Right renal cortex interstitium (tissue), 3 donors: Measurements from ENCODE around the gene GPR141. TPM values are rescaled to one million over a fixed set of nuclear protein-coding genes. Genes with fewer than 3 reads are reported as not detected.

ENCODE experiments used
- DNase-seq, 3 donors: peaks; one replicate each; pipeline ENCODE4 v3.0.0-alpha.2; 2013; ENCODE audit warnings: low read depth in 3 of 3, low spot score in 2 of 3
- polyA plus RNA-seq, 3 donors: library from polyadenylated mRNA; unstranded; fragments of 120-200 nt; gene quantifications; one replicate each; pipeline ENCODE4 v1.2.1, GENCODE V29; 2013; ENCODE audit not compliant: insufficient read length in 3 of 3

The GPR141 gene
- polyA plus RNA-seq, 3 donors = 0.19 to 0.44 (median 0.42) TPM

- DNase-seq = no peak
Observed at GRCh38 chr7:37775921-37776320, 92.4 kb downstream of the GPR141 start.

- no peak for DNase-seq
Observed at GRCh38 chr7:37781156-37781555, 97.6 kb downstream of the GPR141 start.

GRCh38 chr7:37782166-37782565 is 98.6 kb downstream of the GPR141 start:
- no peak for DNase-seq

GRCh38 chr7:37784015-37784414 is 100.4 kb downstream of the GPR141 start:
- no peak for DNase-seq

- no peak for DNase-seq
Observed at GRCh38 chr7:37786741-37787569, 103.4 kb downstream of the GPR141 start.

Other genes with a start within 250 kb of the GPR141 start
- gene ELMO1, start 234.9 kb upstream of the GPR141 start, polyA plus RNA-seq = 10 to 100 TPM; 11.0 to 14.4 (median 13.3) TPM
- gene NME8, start 164.8 kb downstream of the GPR141 start, polyA plus RNA-seq = under 1 TPM in 2 of 3 donors, not detected in 1; 0.28 to 0.47 TPM
- gene SFRP4, start 233.1 kb downstream of the GPR141 start, polyA plus RNA-seq = 1 to 10 TPM; 1.1 to 1.9 (median 1.5) TPM
- 10 to 100 TPM; 16.1 to 20.1 (median 19.3) TPM for gene EPDR1, start 236.9 kb downstream of the GPR141 start, polyA plus RNA-seq